GM12801 (cell line): ENCODE measurements around the gene TAF7.

Experiments used
- TF ChIP-seq, protein P1 (sequence below): IDR thresholded peaks from one replicate; pipeline ENCODE4 v1.5.1; 2011; ENCODE audit warnings: control low read depth; ENCODE audit not compliant: insufficient read length; ENCODE audit errors: extremely low read depth

Gene TAF7, protein sequence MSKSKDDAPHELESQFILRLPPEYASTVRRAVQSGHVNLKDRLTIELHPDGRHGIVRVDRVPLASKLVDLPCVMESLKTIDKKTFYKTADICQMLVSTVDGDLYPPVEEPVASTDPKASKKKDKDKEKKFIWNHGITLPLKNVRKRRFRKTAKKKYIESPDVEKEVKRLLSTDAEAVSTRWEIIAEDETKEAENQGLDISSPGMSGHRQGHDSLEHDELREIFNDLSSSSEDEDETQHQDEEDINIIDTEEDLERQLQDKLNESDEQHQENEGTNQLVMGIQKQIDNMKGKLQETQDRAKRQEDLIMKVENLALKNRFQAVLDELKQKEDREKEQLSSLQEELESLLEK

DNA sequence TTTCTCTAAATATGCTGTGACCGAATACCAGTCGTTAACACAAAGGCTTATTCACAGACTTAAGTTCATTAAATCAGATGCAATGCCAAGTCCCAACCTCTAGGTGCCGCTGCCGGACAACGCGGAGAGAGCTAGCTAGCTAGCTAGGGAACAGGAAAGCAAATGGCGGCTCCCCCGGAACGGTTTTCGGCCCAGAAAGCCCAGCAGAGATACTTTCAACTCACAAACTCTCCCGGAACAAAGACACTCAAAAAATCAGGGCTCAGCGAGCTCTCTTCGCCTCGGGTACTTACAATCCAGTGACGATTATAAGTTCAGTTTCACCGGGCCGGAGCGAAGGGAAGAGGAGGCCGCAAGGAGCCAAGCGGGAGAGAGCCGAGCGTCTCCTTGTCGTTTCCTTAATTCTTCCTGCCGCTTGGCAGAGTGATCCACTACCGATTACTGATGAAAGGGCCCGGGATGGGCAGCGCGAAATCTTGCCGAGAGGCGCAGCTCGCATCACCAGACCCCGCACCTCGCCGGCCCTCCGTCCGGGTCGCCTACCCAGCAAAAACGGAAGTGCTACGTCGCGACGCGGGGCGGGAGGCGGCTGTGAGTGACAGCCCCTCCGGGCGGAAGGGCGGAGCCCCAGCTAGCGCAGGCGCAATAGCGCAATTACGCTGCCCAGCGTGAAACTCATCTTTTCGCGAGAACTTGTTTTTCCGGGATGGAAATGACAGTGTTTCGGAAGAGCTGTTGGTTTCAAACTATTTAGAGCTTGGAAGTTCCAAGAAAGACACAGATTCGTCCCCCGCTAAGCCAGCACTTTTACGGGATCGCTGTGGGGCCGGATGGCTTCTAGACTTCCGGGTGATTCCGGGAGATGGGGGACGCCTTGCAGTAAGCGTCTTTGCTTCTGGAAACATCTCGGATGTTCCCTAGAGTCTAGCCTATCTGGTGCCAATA is at the start of gene TAF7:
Gene TAF7, minus strand, starts transcription at position 560 of the 945 bp plus-strand sequence. CDS start 740 bp downstream, outside the sequence.
- TF ChIP-seq, protein P1, sequence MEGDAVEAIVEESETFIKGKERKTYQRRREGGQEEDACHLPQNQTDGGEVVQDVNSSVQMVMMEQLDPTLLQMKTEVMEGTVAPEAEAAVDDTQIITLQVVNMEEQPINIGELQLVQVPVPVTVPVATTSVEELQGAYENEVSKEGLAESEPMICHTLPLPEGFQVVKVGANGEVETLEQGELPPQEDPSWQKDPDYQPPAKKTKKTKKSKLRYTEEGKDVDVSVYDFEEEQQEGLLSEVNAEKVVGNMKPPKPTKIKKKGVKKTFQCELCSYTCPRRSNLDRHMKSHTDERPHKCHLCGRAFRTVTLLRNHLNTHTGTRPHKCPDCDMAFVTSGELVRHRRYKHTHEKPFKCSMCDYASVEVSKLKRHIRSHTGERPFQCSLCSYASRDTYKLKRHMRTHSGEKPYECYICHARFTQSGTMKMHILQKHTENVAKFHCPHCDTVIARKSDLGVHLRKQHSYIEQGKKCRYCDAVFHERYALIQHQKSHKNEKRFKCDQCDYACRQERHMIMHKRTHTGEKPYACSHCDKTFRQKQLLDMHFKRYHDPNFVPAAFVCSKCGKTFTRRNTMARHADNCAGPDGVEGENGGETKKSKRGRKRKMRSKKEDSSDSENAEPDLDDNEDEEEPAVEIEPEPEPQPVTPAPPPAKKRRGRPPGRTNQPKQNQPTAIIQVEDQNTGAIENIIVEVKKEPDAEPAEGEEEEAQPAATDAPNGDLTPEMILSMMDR: peak; percentile 21

DNA sequence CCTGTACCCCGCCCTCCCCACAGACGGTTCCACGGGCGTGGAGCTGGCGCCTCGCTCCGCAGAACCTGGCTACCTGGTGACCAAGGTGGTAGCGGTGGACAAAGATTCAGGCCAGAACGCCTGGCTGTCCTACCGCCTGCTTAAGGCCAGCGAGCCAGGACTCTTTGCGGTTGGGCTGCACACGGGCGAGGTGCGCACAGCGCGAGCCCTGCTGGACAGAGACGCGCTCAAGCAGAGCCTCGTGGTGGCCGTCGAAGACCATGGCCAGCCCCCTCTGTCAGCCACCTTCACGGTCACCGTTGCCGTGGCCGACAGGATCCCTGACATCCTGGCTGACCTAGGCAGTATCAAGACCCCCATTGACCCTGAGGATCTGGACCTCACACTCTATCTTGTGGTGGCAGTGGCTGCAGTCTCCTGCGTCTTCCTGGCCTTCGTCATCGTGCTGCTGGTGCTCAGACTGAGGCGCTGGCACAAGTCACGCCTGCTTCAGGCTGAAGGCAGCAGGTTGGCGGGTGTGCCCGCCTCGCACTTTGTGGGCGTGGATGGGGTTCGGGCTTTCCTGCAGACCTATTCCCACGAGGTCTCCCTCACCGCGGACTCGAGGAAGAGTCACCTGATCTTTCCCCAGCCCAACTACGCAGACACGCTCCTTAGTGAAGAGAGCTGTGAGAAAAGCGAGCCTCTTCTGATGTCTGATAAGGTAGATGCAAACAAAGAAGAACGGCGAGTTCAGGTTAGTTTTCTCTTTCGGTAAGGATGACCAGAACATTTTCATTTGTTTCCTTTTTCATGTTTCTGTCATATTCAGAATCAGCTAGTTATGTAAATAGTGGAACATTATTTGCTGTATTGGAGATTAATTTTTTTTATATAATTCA is 45.7 kb upstream of the TAF7 start:
- TF ChIP-seq, protein P1: no peak

DNA sequence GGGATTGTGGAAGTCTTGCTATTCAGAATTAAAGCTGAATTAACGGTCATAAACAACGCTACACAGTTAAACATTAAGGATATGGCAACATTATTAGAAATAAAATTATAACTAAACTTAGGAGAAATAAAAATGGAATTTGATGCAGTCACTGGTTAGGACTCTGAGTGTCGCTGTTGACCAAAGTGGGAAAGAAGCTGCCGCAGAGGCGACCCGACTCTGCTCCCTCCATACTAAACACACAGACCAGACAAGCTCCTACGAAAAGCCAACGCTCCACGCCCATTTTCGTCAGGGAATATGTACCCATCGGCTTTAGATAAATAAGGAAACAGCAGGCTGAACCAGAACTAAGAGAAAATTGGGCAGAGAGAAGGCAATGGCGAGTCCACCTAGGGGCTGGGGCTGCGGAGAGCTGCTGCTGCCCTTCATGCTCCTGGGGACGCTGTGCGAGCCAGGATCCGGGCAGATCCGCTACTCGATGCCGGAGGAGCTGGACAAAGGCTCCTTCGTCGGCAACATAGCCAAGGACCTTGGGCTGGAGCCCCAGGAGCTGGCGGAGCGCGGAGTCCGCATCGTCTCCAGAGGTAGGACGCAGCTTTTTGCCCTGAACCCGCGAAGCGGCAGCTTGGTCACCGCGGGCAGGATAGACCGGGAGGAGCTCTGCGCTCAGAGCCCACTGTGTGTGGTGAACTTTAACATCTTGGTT is 43.5 kb upstream of the TAF7 start, which contains the start of gene PCDHGA5:
Gene PCDHGA5, plus strand, starts transcription at position 211 of the 709 bp plus-strand sequence. Its CDS starts 169 bp downstream, at position 380.
- TF ChIP-seq, protein P1: no peak

DNA sequence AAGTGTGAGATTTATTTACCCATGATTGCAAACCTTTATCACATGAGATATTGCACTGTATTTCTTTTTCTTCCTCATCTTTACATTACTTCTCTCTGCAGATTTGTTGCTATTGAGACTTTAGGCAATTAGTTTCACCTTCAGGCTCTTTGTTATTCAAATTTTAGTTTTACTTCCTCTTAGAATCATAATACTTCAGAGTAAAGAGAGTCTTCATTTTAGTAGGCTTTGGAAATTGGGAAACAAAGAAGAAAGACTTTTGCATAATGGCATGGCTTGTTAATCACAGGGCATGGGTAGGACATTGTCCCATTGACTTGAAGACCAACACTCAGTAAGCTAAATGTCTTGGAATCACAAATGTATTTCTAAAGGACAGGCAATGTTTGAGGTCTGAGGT is 42.1 kb upstream of the TAF7 start:
- TF ChIP-seq, protein P1: no peak

DNA sequence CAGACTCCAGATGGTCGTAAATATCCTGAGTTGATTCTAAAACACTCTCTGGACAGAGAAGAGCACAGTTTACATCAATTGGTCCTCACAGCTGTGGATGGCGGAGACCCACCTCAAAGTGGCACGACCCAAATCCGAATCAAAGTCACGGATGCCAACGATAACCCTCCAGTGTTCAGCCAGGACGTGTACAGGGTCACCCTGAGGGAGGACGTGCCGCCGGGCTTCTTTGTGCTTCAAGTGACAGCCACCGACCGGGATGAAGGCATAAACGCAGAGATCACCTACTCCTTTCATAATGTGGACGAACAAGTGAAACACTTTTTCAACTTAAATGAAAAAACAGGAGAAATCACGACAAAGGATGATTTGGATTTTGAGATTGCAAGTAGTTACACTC is 40.1 kb upstream of the TAF7 start:
- TF ChIP-seq, protein P1: no peak

DNA sequence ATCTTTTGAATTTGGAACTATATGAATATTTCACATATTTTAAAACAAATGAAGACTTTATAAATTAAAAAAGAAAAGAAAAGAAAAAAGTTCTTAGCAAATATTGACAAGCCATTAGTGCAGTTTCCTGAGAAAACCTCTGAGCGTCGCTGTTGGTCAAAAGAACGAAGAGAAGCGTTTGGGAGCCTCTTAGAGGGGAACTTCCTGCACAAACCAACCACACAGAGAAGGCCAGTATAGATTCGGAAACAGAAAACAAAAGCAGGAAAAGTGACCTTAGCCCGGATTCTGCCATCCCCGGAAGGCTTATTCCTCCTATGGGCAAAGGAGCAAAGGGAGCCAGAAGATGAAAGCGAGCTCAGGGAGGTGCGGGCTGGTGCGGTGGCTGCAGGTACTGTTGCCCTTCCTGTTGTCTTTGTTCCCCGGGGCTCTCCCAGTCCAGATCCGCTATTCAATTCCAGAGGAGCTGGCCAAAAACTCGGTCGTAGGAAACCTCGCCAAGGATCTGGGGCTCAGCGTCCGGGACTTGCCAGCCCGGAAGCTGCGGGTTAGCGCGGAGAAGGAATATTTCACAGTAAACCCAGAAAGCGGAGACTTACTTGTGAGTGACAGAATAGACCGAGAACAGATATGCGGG is 39.3 kb upstream of the TAF7 start, which contains the start of gene PCDHGB2:
Gene PCDHGB2, plus strand, starts transcription at position 205 of the 637 bp plus-strand sequence. Its CDS starts 142 bp downstream, at position 347.
- TF ChIP-seq, protein P1: no peak
